ENCODE results near the gene PTPRM.

- no peak for TF ChIP-seq POLR2AphosphoS5 (IDR thresholded peaks at IDR 0.05)
- no peak for TF ChIP-seq CTCF (IDR thresholded peaks at IDR 0.05)
- TF ChIP-seq POLR2A (IDR thresholded peaks at IDR 0.05): no peak
- no peak for TF ChIP-seq EP300 (IDR thresholded peaks at IDR 0.05; ENCODE audit: low read depth)
Measured at GRCh38 chr18:7592305-7593071, 25.4 kb downstream of the PTPRM start.
